IMR-90 (cell line): Measurements from ENCODE around the gene MAGI1. TPM values are rescaled to one million over a fixed set of nuclear protein-coding genes. Genes with fewer than 3 reads are reported as not detected.

Experiments used
- ATAC-seq: fragments of 200-7000 bp; cut with Tn5 transposase; 2 replicates; pipeline ENCODE4 v1.9.1; 2020; ENCODE audit warnings: low read depth, mild to moderate bottlenecking, moderate library complexity
- BruUV-seq: library from RNA; stranded (reverse); fragments of 400-500 nt; replicated peaks from 2 replicates; lab custom pipeline; 2021; lab: Mats Ljungman, UMichigan
- CTCF ChIA-PET: fragments of 300-600 bp; formaldehyde crosslinking; extraction: SDS; loops from one replicate; lab custom pipeline; 2021; ENCODE audit warnings: antibody characterized with exemption; lab: Yijun Ruan, JAX
- POLR2A ChIA-PET: fragments of 300-600 bp; sonication (Branson Sonifier 250); formaldehyde crosslinking; loops from one replicate; lab custom pipeline; 2022; ENCODE audit warnings: antibody characterized with exemption; ENCODE audit not compliant: unreplicated experiment; lab: Charles Lee
- DNase-seq: peaks from one replicate; pipeline ENCODE4 v3.0.0; 2013
- H2AFZ ChIP-seq: replicated peaks from 2 replicates; pipeline ENCODE3; 2013; ENCODE audit warnings: low read length, mild to moderate bottlenecking; ENCODE audit not compliant: poor library complexity
- H2AK5ac ChIP-seq: 2 replicates; pipeline ENCODE4 v1.6.1; 2013; ENCODE audit warnings: low read depth, low read length, inconsistent platforms
- H2AK9ac ChIP-seq: replicated peaks from 2 replicates; pipeline ENCODE3; 2013; ENCODE audit warnings: mild to moderate bottlenecking, low read depth, low read length, moderate library complexity; ENCODE audit not compliant: poor library complexity
- H2BK120ac ChIP-seq: 2 replicates; pipeline ENCODE4 v1.6.1; 2013; ENCODE audit warnings: low read depth, low read length, inconsistent platforms
- H2BK15ac ChIP-seq: 3 replicates; pipeline ENCODE4 v1.6.1; 2013; ENCODE audit warnings: low read depth, low read length, inconsistent platforms
- H2BK20ac ChIP-seq: 2 replicates; pipeline ENCODE4 v1.6.1; 2013; ENCODE audit warnings: low read depth, mild to moderate bottlenecking, inconsistent platforms, low read length, moderate library complexity
- H2BK5ac ChIP-seq: 2 replicates; pipeline ENCODE4 v1.6.1; 2013; ENCODE audit warnings: mild to moderate bottlenecking, low read depth, low read length, inconsistent platforms; ENCODE audit not compliant: poor library complexity, severe bottlenecking
- H3K14ac ChIP-seq: replicated peaks from 2 replicates; pipeline ENCODE4 v1.6.1; 2013; ENCODE audit warnings: low read depth, low read length, inconsistent platforms
- H3K18ac ChIP-seq: 2 replicates; pipeline ENCODE4 v1.6.1; 2013; ENCODE audit warnings: low read depth, low read length, control low read depth
- H3K23ac ChIP-seq: 2 replicates; pipeline ENCODE4 v1.6.1; 2013; ENCODE audit warnings: low read depth, low read length, inconsistent platforms
- H3K27ac ChIP-seq: 2 replicates; pipeline ENCODE4 v1.5.1; 2013; ENCODE audit warnings: mild to moderate bottlenecking, control low read depth, low read length; ENCODE audit not compliant: insufficient read depth
- H3K27me3 ChIP-seq: 2 replicates; pipeline ENCODE4 v1.6.1; 2013; ENCODE audit warnings: low read length; ENCODE audit not compliant: control insufficient read depth, insufficient read depth
- H3K36me3 ChIP-seq: 2 replicates; pipeline ENCODE4 v1.6.1; 2013; ENCODE audit warnings: low read length, mixed read lengths; ENCODE audit not compliant: control insufficient read depth, insufficient read depth
- H3K4ac ChIP-seq: 2 replicates; pipeline ENCODE4 v1.6.1; 2013; ENCODE audit warnings: low read depth, low read length, inconsistent platforms
- H3K4me1 ChIP-seq: 2 replicates; pipeline ENCODE4 v1.6.1; 2013; ENCODE audit warnings: low read length, mixed read lengths; ENCODE audit not compliant: control insufficient read depth, insufficient read depth
- H3K4me2 ChIP-seq: 2 replicates; pipeline ENCODE4 v1.6.1; 2013; ENCODE audit warnings: low read depth, mild to moderate bottlenecking, control low read depth, low read length, moderate library complexity
- H3K4me3 ChIP-seq: 2 replicates; pipeline ENCODE4 v1.5.1; 2013; ENCODE audit warnings: low read depth, mild to moderate bottlenecking, control low read depth, low read length, moderate library complexity; ENCODE audit not compliant: insufficient read depth
- H3K56ac ChIP-seq: 2 replicates; pipeline ENCODE4 v1.6.1; 2013; ENCODE audit warnings: low read length, inconsistent platforms; ENCODE audit not compliant: insufficient read depth; ENCODE audit errors: extremely low read depth
- H3K79me1 ChIP-seq, 2 experiments: 2 replicates each; pipeline ENCODE4 v1.6.1; 2013; ENCODE audit warnings: low read length in 2 of 2, inconsistent platforms in 1 of 2, low read depth in 1 of 2
- H3K9ac ChIP-seq: 2 replicates; pipeline ENCODE4 v1.6.1; 2013; ENCODE audit warnings: low read depth, low read length, control low read depth
- H3K9me1 ChIP-seq: 2 replicates; pipeline ENCODE4 v1.6.1; 2013; ENCODE audit warnings: low read length, inconsistent platforms; ENCODE audit not compliant: insufficient read depth
- H3K9me3 ChIP-seq: 2 replicates; pipeline ENCODE4 v1.6.1; 2013; ENCODE audit warnings: low read length; ENCODE audit not compliant: control insufficient read depth, insufficient read depth
- H4K20me1 ChIP-seq: 2 replicates; pipeline ENCODE4 v1.6.1; 2013; ENCODE audit warnings: low read length, inconsistent platforms; ENCODE audit not compliant: insufficient read depth
- H4K5ac ChIP-seq: 2 replicates; pipeline ENCODE4 v1.6.1; 2013; ENCODE audit warnings: mild to moderate bottlenecking, low read depth, low read length, control low read depth
- H4K8ac ChIP-seq, 2 experiments: 2 replicates each; pipeline ENCODE4 v1.6.1; 2013; ENCODE audit warnings: low read depth in 2 of 2, low read length in 2 of 2, control low read depth in 1 of 2, inconsistent platforms in 1 of 2
- H4K91ac ChIP-seq: 2 replicates; pipeline ENCODE4 v1.6.1; 2013; ENCODE audit warnings: low read depth, low read length, inconsistent platforms; ENCODE audit not compliant: insufficient read depth
- RAD21 ChIP-seq: IDR thresholded peaks from 2 replicates; pipeline ENCODE4 v1.6.1; 2012; ENCODE audit warnings: low read length, improper control_type of control experiment
- WGBS, 2 experiments: methylation state at CpG; one replicate each; pipeline versions ENCODE4 v1.1.5 to v1.1.7; 2013; ENCODE audit warnings: missing lambda C conversion rate in 2 of 2; ENCODE audit not compliant: insufficient read length in 1 of 2; ENCODE audit errors: extremely low coverage in 2 of 2; 5-methylcytosine and 5-hydroxymethylcytosine counted together
- dilution Hi-C: fragments of 300-500 bp; cut with HindIII; formaldehyde crosslinking; loops from one replicate; pipeline ENCODE4 v1.14.3; 2018; ENCODE audit warnings: low sequenced_read_pairs; ENCODE audit not compliant: unreplicated experiment
- in situ Hi-C: fragments of 300-500 bp; cut with MboI; formaldehyde crosslinking; loops from 3 replicates; pipeline ENCODE4 v1.14.3; 2019; ENCODE audit warnings: low sequenced_read_pairs, inconsistent platforms, mixed read lengths
- intact Hi-C: fragments of 100-400 bp; cut with micrococcal nuclease; formaldehyde crosslinking; loops from 2 replicates; pipeline ENCODE4 v1.10.0; 2022
- polyA plus RNA-seq, 3 experiments: library from polyadenylated mRNA; depleted of rRNA; stranded (reverse); fragments of >200 nt; gene quantifications; 2 replicates each; pipeline ENCODE4 v1.2.3, GENCODE V29; 2012; ENCODE audit warnings: low replicate concordance in 1 of 3
- total RNA-seq: library from RNA; depleted of rRNA; stranded (reverse); fragments of >200 nt; gene quantifications from 2 replicates; pipeline ENCODE4 v1.2.3, GENCODE V29; 2012

MAGI1 gene
- total and polyA plus RNA-seq, 2 of the 4 experiments (the other 2 are of a cell fraction): 14.5 to 24.2 TPM

DNA sequence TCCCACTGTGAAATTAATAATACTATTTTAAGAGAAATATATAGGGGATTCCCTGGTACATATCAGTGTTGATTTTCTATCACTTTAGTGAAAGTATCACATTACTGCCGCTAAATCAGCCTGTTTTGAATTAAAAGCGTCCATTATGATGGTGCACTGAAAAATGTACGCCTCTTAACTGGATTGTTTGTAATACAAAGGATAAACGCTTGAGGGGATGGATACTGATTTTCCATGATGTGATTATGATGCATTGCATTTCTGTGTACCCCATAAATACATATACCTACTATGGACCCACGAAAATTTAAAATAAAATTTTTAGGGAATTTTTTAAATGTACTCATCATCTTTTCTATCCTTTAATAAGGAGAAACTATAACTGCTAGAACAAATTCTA lies 478.6 kb downstream of the MAGI1 start:
- Histone ChIP-seq H3K9ac (no peak overlapping the region), H3K79me1 (peaks cover 36 to 42% of the 10 kb centered on the region in 2 experiments; a peak in 3 of 4 replicates), H3K4me1 (no peaks in the 10 kb centered on the region), H4K20me1 (no peaks in the 10 kb centered on the region), H4K91ac (no peak overlapping the region), H3K9me3 (no peaks in the 10 kb centered on the region), H3K4me3 (no peak overlapping the region), H3K9me1 (peaks cover 5% of the 10 kb centered on the region; the same call in 1 of the 2 replicates), H4K5ac (no peak overlapping the region), H2AFZ (no peak overlapping the region), H3K18ac (no peak overlapping the region), H3K27me3 (no peaks in the 10 kb centered on the region), H3K56ac (no peak overlapping the region), H2BK120ac (no peak overlapping the region), H3K27ac (no peak overlapping the region), H4K8ac (no peak overlapping the region), H2BK15ac (no peak overlapping the region), H3K36me3 (no peaks in the 10 kb centered on the region), H3K14ac (no peak overlapping the region), H2BK20ac (no peak overlapping the region), H3K23ac (no peak overlapping the region), H2AK5ac (no peak overlapping the region), H2AK9ac (no peak overlapping the region), H3K4ac (no peak overlapping the region), H2BK5ac (no peak overlapping the region), H3K4me2 (no peak overlapping the region)
- in situ Hi-C loops (no loop called here), dilution Hi-C loops (no loop called here), intact Hi-C loops (no loop called here)
- no peak for TF ChIP-seq RAD21
- no CpG with 5 or more reads among the region's 5 CpGs for WGBS, 2 experiments
- no peak for ATAC-seq
- DNase-seq: no peak
- no TSS peak for BruUV-seq
- CTCF ChIA-PET: no interaction called here
- POLR2A ChIA-PET: no interaction called here
